ENCODE data around the gene ATG13. TPM values are rescaled to one million over a fixed set of nuclear protein-coding genes. Genes with fewer than 3 reads are reported as not detected.

The ATG13 gene
- total RNA-seq, 1 donor from 2014 or later: 39.0 TPM

- no peak for TF ChIP-seq POLR2AphosphoS5 (IDR thresholded peaks at IDR 0.05; ENCODE audit: insufficient read depth in 1 of 2, low read depth in 1 of 2)
- no peak for TF ChIP-seq POLR2A (IDR thresholded peaks at IDR 0.05)
- no peak for TF ChIP-seq CTCF (IDR thresholded peaks at IDR 0.05)
- Histone ChIP-seq H3K4me3 (no peak overlapping the region), H3K27me3 (no peaks in the 10 kb centered on the region), H3K27ac (peak overlapping the region; percentile 84), H3K36me3 (peaks cover 0 to 70% of the 10 kb centered on the region in 2 donors), H3K4me1 (peaks cover 41% of the 10 kb centered on the region), H3K9me3 (no peaks in the 10 kb centered on the region)
- intact Hi-C loops (cut with DNase I): no loop called here
- no peak for DNase-seq (ENCODE audit: extremely low spot score in 2 of 2)
These were observed 59.8 kb downstream of the ATG13 start for GRCh38 chr11:46677169-46677568.

DNA sequence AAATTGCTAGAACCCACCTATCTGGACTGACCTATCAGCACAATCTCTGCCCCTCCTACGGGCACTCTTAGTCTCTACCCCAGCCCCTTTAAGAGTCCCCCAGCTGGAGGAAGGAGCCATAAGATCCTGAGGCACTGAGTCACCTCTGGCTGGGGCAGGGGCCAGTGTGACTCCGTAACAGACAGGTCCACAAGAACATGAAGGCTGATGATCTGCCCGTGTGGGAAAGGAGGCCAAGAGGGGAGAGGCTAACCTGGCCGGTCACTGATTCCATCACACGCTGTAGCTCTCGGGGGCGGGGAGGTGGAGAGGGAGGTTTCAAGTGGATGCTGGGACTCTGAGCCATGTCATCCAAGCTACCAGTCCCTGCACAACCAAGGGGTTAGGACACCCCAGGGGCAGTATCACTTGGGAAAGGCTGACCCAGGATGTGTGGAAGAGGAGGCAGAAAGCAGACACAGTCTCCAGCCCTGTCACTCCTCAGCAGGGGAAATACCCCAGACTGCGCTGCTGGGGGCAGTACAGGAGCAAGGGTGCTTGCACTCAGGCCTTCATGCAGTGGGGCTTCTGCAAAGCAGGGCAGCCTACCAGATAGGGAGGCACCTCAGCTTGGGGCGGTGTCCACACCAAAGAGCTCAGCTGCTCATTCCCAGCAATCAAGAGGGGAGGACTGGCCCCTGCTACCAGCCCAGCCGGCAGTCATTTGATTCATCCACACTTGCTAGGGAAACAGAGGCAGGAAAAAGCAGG lies 60.8 kb downstream of the ATG13 start:
- intact Hi-C loops (cut with DNase I): no loop called here
- Histone ChIP-seq H3K4me3 (no peak overlapping the region), H3K9me3 (no peaks in the 10 kb centered on the region), H3K27me3 (no peaks in the 10 kb centered on the region), H3K27ac (peak overlapping the region; percentile 84), H3K4me1 (peaks cover 44% of the 10 kb centered on the region), H3K36me3 (peaks cover 0 to 60% of the 10 kb centered on the region in 2 donors)
- TF ChIP-seq CTCF (IDR thresholded peaks at IDR 0.05): no peak
- no peak for TF ChIP-seq POLR2A (IDR thresholded peaks at IDR 0.05)
- TF ChIP-seq POLR2AphosphoS5 (IDR thresholded peaks at IDR 0.05; ENCODE audit: insufficient read depth in 1 of 2, low read depth in 1 of 2): no peak
- no peak for DNase-seq (ENCODE audit: extremely low spot score in 2 of 2)

DNA sequence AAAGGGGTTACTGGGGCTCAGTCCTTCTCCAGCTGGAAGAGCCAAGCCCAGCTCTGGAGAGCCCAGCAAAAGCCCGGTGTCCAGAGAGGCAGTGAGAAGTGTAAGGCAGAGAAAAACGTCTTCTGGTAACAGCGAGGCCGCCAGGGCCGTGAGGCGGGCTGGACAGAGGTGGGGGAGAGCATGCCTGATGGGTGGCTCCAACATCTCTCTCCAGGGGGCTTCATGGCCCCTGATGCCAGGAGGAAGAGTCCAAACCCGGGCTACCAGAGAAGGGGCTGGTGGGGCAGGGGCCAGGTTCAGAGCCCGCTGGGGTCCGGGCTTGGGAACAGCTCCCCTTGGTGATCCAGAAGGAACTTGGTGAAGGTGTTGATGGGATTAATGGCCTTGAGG lies 61.4 kb downstream of the ATG13 start:
- H3K4me1 ChIP-seq: peaks cover 46% of the 10 kb centered on the region
- peaks cover 0 to 55% of the 10 kb centered on the region in 2 donors for H3K36me3 ChIP-seq
- H3K4me3 ChIP-seq: no peak overlapping the region
- H3K27ac ChIP-seq: peak overlapping the region; percentile 84
- TF ChIP-seq POLR2AphosphoS5 (IDR thresholded peaks at IDR 0.05; ENCODE audit: insufficient read depth in 1 of 2, low read depth in 1 of 2): no peak
- no peak for TF ChIP-seq CTCF (IDR thresholded peaks at IDR 0.05)
- TF ChIP-seq POLR2A (IDR thresholded peaks at IDR 0.05): no peak
- H3K27me3 ChIP-seq: no peaks in the 10 kb centered on the region
- intact Hi-C loops (cut with DNase I): no loop called here
- no peaks in the 10 kb centered on the region for H3K9me3 ChIP-seq
- no peak for DNase-seq (ENCODE audit: extremely low spot score in 2 of 2)

- peak overlapping the region; percentile 84 for H3K27ac ChIP-seq
- H3K27me3 ChIP-seq: no peaks in the 10 kb centered on the region
- peaks cover 0 to 54% of the 10 kb centered on the region in 2 donors for H3K36me3 ChIP-seq
- H3K4me1 ChIP-seq: peaks cover 43% of the 10 kb centered on the region
- TF ChIP-seq POLR2A (IDR thresholded peaks at IDR 0.05) (no peak), POLR2AphosphoS5 (IDR thresholded peaks at IDR 0.05; ENCODE audit: insufficient read depth in 1 of 2, low read depth in 1 of 2) (no peak), CTCF (IDR thresholded peaks at IDR 0.05) (no peak)
- H3K4me3 ChIP-seq: no peak overlapping the region
- intact Hi-C loops (cut with DNase I): no loop called here
- no peak for DNase-seq (ENCODE audit: extremely low spot score in 2 of 2)
- H3K9me3 ChIP-seq: no peaks in the 10 kb centered on the region
These were observed 62.1 kb downstream of the ATG13 start for GRCh38 chr11:46679241-46680163.
